ENCODE data around the gene EEF1AKMT2. TPM values are rescaled to one million over a fixed set of nuclear protein-coding genes. Genes with fewer than 3 reads are reported as not detected.
A peak's percentile ranks its signal among the peaks of the same experiment; 100 is the strongest.

EEF1AKMT2 gene
- total RNA-seq, result 10 to 100 TPM in 1 of 2 donors, 1 to 10 TPM in 1; 5.7 to 10.4 TPM

DNA sequence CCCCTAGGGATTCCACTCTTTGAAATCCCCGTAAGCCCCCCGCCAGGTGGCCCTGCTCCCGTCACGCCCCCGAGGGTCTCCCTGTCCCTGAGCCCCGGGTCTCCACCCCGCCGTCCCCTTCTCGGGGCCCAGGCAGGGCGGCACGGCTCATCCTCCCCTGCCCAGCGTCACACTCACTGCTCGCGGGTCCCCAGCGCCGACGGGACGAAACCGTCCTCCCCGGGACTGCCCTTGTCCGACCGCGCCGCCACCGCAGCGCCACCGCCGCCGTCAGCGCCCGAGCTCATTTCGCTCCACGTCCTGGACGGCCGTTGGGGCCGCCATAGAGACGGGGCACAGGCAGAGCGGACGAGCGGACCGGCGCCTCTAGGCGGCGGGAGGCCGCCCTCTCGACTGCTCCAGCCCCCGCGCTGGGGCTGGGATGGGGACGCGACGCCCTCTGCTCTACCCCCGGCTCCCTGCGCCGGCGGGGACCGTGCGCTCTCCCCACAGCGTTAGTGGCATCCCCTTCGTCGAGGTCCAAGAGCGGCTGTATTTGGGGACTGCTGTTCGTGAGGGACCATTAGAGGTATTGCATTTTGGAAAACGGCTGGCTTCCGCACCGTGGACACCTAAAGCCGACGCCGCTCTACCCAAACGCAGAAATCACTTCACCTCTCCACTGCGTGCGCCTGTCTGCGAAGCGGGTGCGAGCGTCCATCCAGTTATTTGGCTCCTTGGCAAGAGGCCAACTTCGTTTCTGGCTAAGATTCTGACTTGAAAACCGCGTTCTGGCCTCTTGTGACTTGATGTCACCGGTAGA lies at the start of gene EEF1AKMT2:
EEF1AKMT2 (minus strand) TSS at position 341 of the 802 bp plus-strand sequence; CDS start at position 287, 54 bp downstream.
- no peaks in the 10 kb centered on the region for H3K27me3 ChIP-seq (replicated peaks; ENCODE audit: insufficient read depth)
- peaks cover 8 to 9% of the 10 kb centered on the region in 2 donors for H3K4me1 ChIP-seq (ENCODE audit: control insufficient read depth in 1 of 2, low read depth in 2 of 2)
- H3K9me3 ChIP-seq, result no peaks in the 10 kb centered on the region
- ATAC-seq (ENCODE audit: insufficient number of reproducible peaks, low FRiP score, low read depth) (peak; percentile 79), DNase-seq (ENCODE audit: low spot score) (peak; percentile 4)
- H3K36me3 ChIP-seq, result peaks cover 4% of the 10 kb centered on the region
- peak within 1 kb of the TSS; percentile 100 for H3K4me3 ChIP-seq
- TF ChIP-seq, protein P1, sequence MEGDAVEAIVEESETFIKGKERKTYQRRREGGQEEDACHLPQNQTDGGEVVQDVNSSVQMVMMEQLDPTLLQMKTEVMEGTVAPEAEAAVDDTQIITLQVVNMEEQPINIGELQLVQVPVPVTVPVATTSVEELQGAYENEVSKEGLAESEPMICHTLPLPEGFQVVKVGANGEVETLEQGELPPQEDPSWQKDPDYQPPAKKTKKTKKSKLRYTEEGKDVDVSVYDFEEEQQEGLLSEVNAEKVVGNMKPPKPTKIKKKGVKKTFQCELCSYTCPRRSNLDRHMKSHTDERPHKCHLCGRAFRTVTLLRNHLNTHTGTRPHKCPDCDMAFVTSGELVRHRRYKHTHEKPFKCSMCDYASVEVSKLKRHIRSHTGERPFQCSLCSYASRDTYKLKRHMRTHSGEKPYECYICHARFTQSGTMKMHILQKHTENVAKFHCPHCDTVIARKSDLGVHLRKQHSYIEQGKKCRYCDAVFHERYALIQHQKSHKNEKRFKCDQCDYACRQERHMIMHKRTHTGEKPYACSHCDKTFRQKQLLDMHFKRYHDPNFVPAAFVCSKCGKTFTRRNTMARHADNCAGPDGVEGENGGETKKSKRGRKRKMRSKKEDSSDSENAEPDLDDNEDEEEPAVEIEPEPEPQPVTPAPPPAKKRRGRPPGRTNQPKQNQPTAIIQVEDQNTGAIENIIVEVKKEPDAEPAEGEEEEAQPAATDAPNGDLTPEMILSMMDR (IDR thresholded peaks at IDR 0.05), result peak; percentile 58
- H3K27ac ChIP-seq, result peak within 1 kb of the TSS; percentile 66 to 81

DNA sequence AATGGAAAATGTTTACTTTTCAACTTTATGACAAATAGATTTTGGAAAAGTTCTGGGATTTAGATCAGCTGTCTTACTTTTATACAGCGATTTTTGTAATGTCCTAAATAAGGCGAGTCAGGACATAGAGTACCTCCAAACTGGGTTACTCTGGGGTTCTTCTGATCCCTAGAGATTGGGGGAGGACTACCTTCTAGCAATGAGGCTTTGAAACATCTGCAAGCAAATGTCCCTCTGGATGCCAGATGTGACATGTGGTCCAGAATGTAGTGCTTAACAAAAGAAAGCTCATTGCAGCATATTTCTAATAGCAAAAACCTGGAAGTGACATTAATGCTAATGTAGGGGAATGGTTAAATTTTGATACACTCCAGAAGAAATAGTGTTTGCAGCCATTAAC lies 46.0 kb upstream of the EEF1AKMT2 start:
- H3K4me1 ChIP-seq (ENCODE audit: control insufficient read depth in 1 of 2, low read depth in 2 of 2), result no peaks in the 10 kb centered on the region
- TF ChIP-seq, protein P1 (IDR thresholded peaks at IDR 0.05), result no peak
- H3K9me3 ChIP-seq, result no peaks in the 10 kb centered on the region
- no peaks in the 10 kb centered on the region for H3K27me3 ChIP-seq (replicated peaks; ENCODE audit: insufficient read depth)
- no peak for ATAC-seq (ENCODE audit: insufficient number of reproducible peaks, low FRiP score, low read depth)
- DNase-seq (ENCODE audit: low spot score), result no peak
- H3K4me3 ChIP-seq, result no peak overlapping the region
- peaks cover 25% of the 10 kb centered on the region for H3K36me3 ChIP-seq
- no peak overlapping the region for H3K27ac ChIP-seq

DNA sequence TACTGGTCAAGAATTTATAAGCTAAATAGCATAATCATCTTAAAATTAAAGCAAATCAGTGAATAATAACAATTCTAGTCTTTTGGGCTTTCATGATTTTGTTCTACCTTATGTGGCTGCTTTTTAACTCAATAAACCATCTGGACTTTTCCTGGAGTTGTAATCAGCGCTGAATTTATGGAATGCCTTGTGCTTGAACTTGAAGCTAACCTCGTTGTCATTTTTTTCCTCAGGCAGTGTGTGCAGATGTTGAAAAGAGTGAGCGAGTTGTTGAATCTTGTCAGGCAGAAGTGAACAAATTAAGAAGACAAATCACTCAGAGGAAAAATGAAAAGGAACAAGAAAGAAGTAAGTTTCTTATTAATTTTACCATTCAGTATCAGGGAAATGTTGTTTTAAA lies 39.4 kb upstream of the EEF1AKMT2 start:
- no peak overlapping the region for H3K4me3 ChIP-seq
- H3K4me1 ChIP-seq (ENCODE audit: control insufficient read depth in 1 of 2, low read depth in 2 of 2), result no peaks in the 10 kb centered on the region
- peaks cover 35% of the 10 kb centered on the region for H3K36me3 ChIP-seq
- H3K9me3 ChIP-seq, result no peaks in the 10 kb centered on the region
- no peak overlapping the region for H3K27ac ChIP-seq
- TF ChIP-seq, protein P1 (IDR thresholded peaks at IDR 0.05), result no peak
- no peaks in the 10 kb centered on the region for H3K27me3 ChIP-seq (replicated peaks; ENCODE audit: insufficient read depth)
- DNase-seq (ENCODE audit: low spot score) (no peak), ATAC-seq (ENCODE audit: insufficient number of reproducible peaks, low FRiP score, low read depth) (no peak)

DNA sequence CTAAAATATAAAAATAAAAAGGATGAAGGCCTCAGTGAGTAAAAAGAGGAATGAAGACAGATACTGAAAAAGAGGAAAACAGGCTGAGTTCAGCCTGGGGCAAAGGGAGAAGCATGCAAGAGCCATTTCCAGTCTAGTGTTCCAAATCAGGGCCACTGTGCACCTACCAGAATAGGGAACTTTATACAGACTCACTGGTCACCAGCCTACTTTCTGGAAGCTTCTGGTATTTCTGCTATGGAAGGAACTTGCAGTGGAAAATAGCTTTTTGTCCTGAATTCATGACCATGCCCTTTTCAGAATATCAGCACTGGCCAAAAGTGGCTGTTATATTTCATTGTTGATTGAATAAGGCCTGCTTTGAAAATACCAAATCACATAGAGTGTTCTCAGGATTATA lies 38.8 kb upstream of the EEF1AKMT2 start:
- H3K27ac ChIP-seq, result no peak overlapping the region
- no peaks in the 10 kb centered on the region for H3K9me3 ChIP-seq
- H3K36me3 ChIP-seq, result peaks cover 28% of the 10 kb centered on the region
- H3K4me1 ChIP-seq (ENCODE audit: control insufficient read depth in 1 of 2, low read depth in 2 of 2), result no peaks in the 10 kb centered on the region
- no peak for DNase-seq (ENCODE audit: low spot score)
- no peak overlapping the region for H3K4me3 ChIP-seq
- ATAC-seq (ENCODE audit: insufficient number of reproducible peaks, low FRiP score, low read depth), result no peak
- TF ChIP-seq, protein P1 (IDR thresholded peaks at IDR 0.05), result no peak
- H3K27me3 ChIP-seq (replicated peaks; ENCODE audit: insufficient read depth), result no peaks in the 10 kb centered on the region

DNA sequence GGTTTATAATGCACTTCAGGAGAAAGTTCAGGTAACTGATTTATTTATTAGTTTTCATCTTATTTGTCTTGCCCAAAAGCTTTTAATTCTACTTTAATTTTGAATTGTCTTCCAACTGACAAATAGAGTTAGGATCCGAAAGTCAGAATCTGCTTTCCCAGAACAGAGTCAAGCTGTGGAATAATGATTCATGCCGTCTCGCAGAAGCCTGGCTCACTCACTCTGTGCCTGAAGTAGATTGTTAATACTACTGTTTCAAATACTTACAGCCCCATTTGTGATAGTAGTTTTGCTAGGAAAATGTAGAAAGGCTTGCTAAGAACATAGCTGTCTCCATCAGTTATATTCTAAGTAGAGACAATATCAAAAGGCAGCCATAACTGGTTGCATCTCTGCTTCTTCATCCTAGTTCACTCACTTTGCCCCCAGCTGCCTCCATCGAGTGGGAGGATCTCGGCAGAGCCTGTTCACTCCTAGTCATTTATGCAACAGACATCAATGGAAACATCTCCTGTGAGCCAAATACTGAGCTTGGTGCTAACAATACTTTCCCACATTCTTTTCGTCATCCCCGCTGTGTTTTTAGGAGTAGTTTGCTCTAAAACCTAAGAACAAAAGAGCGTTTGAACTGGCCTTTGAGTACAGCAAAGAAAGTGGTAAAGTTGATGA lies 37.9 kb upstream of the EEF1AKMT2 start:
- TF ChIP-seq, protein P1 (IDR thresholded peaks at IDR 0.05), result no peak
- Histone ChIP-seq H3K4me3 (no peak overlapping the region), H3K27me3 (replicated peaks; ENCODE audit: insufficient read depth) (no peaks in the 10 kb centered on the region), H3K4me1 (ENCODE audit: control insufficient read depth in 1 of 2, low read depth in 2 of 2) (no peaks in the 10 kb centered on the region), H3K27ac (no peak overlapping the region), H3K9me3 (no peaks in the 10 kb centered on the region), H3K36me3 (peaks cover 23% of the 10 kb centered on the region)
- no peak for DNase-seq (ENCODE audit: low spot score)
- no peak for ATAC-seq (ENCODE audit: insufficient number of reproducible peaks, low FRiP score, low read depth)
